HEK293 (cell line): ENCODE measurements around the gene TMEM255B.
"Not testable (repeated sequence)": the region's sequence is repeated elsewhere in the genome, so short reads cannot be mapped to it uniquely, and the experiment has no call there.

Experiments used
- CTCF ChIP-seq: fragments of 450-650 bp; formaldehyde crosslinking; IDR thresholded peaks from 2 replicates; pipeline ENCODE4 v1.5.1; 2016; ENCODE audit warnings: missing biosample characterization, missing genetic modification characterization
- FEZF1 ChIP-seq: fragments of 450-650 bp; formaldehyde crosslinking; IDR thresholded peaks from 2 replicates; pipeline ENCODE4 v1.5.1; 2016; ENCODE audit warnings: missing biosample characterization, missing genetic modification characterization
- YY1 ChIP-seq: fragments of 450-650 bp; formaldehyde crosslinking; IDR thresholded peaks from 2 replicates; pipeline ENCODE4 v1.5.1; 2018; ENCODE audit warnings: missing biosample characterization, missing genetic modification characterization
- ZBTB26 ChIP-seq: fragments of 450-650 bp; formaldehyde crosslinking; optimal IDR thresholded peaks from 2 replicates; pipeline ENCODE3; 2016; ENCODE audit warnings: missing biosample characterization, mild to moderate bottlenecking, missing genetic modification characterization
- ZFP69B ChIP-seq: fragments of 450-650 bp; formaldehyde crosslinking; IDR thresholded peaks from 2 replicates; pipeline ENCODE4 v1.5.1; 2016; ENCODE audit warnings: missing biosample characterization, missing genetic modification characterization
- ZNF274 ChIP-seq, 2 experiments: fragments of 200-500 bp in 1 of 2; fragments of 450-650 bp in 1 of 2; sonication (Bioruptor generic) in 1 of 2; formaldehyde crosslinking in 1 of 2; IDR thresholded peaks; 2 replicates each; pipeline versions ENCODE4 v1.5.1 to v1.6.1; 2014 to 2016; ENCODE audit warnings: borderline replicate concordance in 1 of 2, inconsistent platforms in 1 of 2, low read length in 1 of 2, missing biosample characterization in 1 of 2, missing genetic modification characterization in 1 of 2
- ZNF335 ChIP-seq: fragments of 450-650 bp; formaldehyde crosslinking; conservative IDR thresholded peaks from 2 replicates; pipeline ENCODE4 v1.5.1; 2016; ENCODE audit warnings: missing biosample characterization, missing genetic modification characterization
- ZNF629 ChIP-seq: fragments of 450-650 bp; formaldehyde crosslinking; IDR thresholded peaks from 2 replicates; pipeline ENCODE4 v1.5.1; 2017; ENCODE audit warnings: missing biosample characterization, missing genetic modification characterization
- ZNF785 ChIP-seq: fragments of 450-650 bp; formaldehyde crosslinking; IDR thresholded peaks from 2 replicates; pipeline ENCODE4 v1.5.1; 2016; ENCODE audit warnings: missing biosample characterization, missing genetic modification characterization
- ZNF843 ChIP-seq: fragments of 450-650 bp; formaldehyde crosslinking; IDR thresholded peaks from 2 replicates; pipeline ENCODE4 v1.5.1; 2016; ENCODE audit warnings: missing biosample characterization, missing genetic modification characterization
- TF ChIP-seq, protein P1 (sequence below): fragments of 450-650 bp; formaldehyde crosslinking; IDR thresholded peaks from 2 replicates; pipeline ENCODE4 v1.5.1; 2016; ENCODE audit warnings: missing biosample characterization, missing genetic modification characterization

DNA sequence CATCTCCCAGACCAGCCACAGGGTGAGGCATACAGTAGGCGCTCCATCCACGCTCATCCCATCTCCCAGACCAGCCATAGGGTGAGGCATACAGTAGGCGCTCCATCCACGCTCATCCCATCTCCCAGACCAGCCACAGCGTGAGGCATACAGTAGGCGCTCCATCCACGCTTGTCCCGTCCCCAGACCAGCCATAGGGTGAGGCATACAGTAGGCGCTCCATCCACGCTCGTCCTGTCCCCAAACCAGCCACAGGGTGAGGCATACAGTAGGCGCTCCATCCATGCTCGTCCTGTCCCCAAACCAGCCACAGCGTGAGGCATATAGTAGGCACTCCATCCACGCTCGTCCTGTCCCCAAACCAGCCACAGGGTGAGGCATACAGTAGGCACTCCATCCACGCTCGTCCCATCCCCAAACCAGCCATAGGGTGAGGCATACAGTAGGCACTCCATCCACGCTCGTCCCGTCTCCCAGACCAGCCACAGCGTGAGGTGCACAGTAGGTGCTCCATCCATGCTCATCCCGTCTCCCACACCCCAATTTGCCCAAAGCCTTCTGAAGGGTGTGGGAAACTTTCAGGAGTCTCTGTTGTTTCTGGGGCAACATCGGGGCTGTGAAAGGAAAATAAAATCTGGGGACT, 13.4 kb upstream of the TMEM255B start:
- not testable (repeated sequence) for TF ChIP-seq ZNF274 (IDR thresholded peaks at IDR 0.05; ENCODE audit: low read length); ZNF274 (tag by site-specific recombination; IDR thresholded peaks at IDR 0.05; ENCODE audit: borderline replicate concordance); YY1 (tag by site-specific recombination); ZNF843; CTCF (tag by site-specific recombination); ZNF335; ZBTB26 (tag by site-specific recombination); ZNF785 (tag by site-specific recombination); ZFP69B (tag by site-specific recombination); ZNF629 (tag by site-specific recombination); FEZF1 (tag by site-specific recombination)
- TF ChIP-seq, protein P1, sequence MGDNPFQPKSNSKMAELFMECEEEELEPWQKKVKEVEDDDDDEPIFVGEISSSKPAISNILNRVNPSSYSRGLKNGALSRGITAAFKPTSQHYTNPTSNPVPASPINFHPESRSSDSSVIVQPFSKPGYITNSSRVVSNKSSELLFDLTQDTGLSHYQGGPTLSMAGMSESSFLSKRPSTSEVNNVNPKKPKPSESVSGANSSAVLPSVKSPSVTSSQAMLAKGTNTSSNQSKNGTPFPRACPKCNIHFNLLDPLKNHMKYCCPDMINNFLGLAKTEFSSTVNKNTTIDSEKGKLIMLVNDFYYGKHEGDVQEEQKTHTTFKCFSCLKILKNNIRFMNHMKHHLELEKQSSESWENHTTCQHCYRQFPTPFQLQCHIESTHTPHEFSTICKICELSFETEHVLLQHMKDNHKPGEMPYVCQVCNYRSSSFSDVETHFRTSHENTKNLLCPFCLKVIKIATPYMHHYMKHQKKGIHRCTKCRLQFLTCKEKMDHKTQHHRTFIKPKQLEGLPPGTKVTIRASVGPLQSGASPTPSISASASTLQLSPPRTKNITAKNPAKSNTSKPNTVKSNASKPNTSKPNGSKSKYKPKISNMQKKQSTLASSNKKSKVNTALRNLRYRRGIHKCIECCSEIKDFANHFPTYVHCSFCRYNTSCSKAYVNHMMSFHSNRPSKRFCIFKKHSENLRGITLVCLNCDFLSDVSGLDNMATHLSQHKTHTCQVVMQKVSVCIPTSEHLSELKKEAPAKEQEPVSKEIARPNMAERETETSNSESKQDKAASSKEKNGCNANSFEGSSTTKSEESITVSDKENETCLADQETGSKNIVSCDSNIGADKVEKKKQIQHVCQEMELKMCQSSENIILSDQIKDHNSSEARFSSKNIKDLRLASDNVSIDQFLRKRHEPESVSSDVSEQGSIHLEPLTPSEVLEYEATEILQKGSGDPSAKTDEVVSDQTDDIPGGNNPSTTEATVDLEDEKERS (tag by site-specific recombination) = not testable (repeated sequence)
